ENCODE measurements around the gene TGOLN2.
A peak's percentile ranks its signal among the peaks of the same experiment; 100 is the strongest.
"Not testable (repeated sequence)": the region's sequence is repeated elsewhere in the genome, so short reads cannot be mapped to it uniquely, and the experiment has no call there.

The TGOLN2 gene

DNA sequence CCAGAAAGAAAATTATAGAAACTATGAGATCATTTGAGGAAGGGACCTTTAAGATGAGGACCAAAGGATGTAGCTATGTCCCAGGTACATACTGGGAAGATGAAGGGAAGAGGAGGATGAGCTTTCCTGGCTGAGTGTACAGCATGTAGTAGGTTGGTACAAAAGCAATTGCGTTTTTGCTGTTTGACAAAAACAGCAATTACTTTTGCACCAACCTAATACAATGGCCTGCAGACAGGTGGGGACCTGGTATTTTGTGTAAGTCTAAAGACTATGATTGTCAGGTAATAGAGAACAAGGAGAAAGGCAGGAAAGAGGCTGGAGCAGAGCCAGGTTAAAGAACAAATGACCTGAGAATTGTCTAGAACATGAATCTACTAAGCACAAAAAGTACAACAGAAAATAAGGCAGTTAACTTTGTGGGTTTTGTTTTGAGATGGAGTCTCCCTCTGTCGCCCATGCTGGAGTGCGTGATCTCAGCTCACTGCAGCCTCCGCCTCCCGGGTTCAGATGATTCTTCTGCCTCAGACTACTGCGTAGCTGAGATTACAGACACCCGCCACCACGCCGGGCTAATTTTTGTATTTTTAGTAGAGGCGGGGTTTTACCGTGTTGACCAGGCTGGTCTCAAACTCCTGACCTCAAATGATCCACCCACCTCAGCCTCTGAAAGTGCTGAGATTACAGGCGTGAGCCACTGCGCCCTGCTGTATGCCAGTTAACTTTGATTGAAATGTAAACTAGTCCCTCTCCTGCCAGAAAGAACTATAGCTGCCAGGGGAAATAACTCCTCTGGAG, 3.2 kb upstream of the TGOLN2 start:
- no peaks in the 10 kb centered on the region for H3K27me3 ChIP-seq (ENCODE audit: control insufficient read depth, insufficient read depth, low read length)
- H3K9me3 ChIP-seq (ENCODE audit: control insufficient read depth, low read length) = no peaks in the 10 kb centered on the region
- H3K9ac ChIP-seq (ENCODE audit: low read length) = no peak overlapping the region
- no peak overlapping the region for H3K4me3 ChIP-seq (ENCODE audit: low read length)
- H3K4me1 ChIP-seq (ENCODE audit: control insufficient read depth, insufficient read depth, low read length) = peaks cover 8% of the 10 kb centered on the region
- H3K36me3 ChIP-seq (ENCODE audit: control insufficient read depth, insufficient read depth, low read length) = no peaks in the 10 kb centered on the region

DNA sequence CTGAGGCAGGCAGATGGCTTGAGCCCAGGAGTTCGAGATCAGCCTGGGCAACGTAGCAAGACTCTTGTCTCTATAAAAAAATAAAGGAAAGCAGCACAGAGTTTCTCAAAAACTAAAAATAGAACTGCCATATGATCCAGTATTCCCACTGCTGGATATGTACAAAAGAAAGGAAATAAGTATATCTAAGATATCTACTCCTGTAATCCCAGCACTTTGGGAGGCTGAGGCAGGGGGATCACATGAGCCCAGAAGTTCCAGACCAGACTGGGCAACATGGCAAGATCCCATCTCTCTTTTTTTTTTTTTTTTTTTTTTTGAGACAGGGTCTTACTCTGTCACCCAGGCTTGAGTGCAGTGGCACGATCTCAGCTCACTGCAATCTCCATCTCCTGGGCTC, 1.9 kb upstream of the TGOLN2 start:
- not testable (repeated sequence) for H3K9ac ChIP-seq (ENCODE audit: low read length); H3K4me3 ChIP-seq (ENCODE audit: low read length); H3K9me3 ChIP-seq (ENCODE audit: control insufficient read depth, low read length); H3K36me3 ChIP-seq (ENCODE audit: control insufficient read depth, insufficient read depth, low read length); H3K27me3 ChIP-seq (ENCODE audit: control insufficient read depth, insufficient read depth, low read length)
- H3K4me1 ChIP-seq (ENCODE audit: control insufficient read depth, insufficient read depth, low read length) = peaks cover 20% of the 10 kb centered on the region

DNA sequence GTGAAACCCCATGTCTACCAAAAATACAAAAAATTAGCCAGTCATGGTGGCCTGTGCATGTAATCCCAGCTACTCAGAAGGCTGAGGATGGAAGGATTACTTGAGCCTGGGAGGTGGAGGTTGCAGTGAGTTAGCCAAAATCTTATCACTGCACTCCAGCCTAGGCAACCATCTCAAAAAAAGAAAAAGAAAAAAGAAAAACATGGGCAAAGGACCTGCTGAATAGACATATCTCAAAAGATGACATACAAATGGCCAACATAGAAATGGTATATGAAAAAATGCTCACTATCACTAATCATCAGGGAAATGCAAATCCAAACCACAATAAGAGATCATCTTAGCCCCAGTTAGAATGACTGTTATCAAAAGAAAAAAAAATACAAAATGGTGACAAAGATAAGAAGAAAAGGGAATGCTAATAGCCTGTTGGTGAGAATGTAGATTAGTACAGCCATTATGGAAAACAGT, 1.4 kb upstream of the TGOLN2 start:
- Histone ChIP-seq H3K36me3 (ENCODE audit: control insufficient read depth, insufficient read depth, low read length) (no peaks in the 10 kb centered on the region), H3K9me3 (ENCODE audit: control insufficient read depth, low read length) (no peaks in the 10 kb centered on the region), H3K27me3 (ENCODE audit: control insufficient read depth, insufficient read depth, low read length) (no peaks in the 10 kb centered on the region), H3K4me3 (ENCODE audit: low read length) (no peak overlapping the region), H3K9ac (ENCODE audit: low read length) (no peak overlapping the region), H3K4me1 (ENCODE audit: control insufficient read depth, insufficient read depth, low read length) (peaks cover 23% of the 10 kb centered on the region)

DNA sequence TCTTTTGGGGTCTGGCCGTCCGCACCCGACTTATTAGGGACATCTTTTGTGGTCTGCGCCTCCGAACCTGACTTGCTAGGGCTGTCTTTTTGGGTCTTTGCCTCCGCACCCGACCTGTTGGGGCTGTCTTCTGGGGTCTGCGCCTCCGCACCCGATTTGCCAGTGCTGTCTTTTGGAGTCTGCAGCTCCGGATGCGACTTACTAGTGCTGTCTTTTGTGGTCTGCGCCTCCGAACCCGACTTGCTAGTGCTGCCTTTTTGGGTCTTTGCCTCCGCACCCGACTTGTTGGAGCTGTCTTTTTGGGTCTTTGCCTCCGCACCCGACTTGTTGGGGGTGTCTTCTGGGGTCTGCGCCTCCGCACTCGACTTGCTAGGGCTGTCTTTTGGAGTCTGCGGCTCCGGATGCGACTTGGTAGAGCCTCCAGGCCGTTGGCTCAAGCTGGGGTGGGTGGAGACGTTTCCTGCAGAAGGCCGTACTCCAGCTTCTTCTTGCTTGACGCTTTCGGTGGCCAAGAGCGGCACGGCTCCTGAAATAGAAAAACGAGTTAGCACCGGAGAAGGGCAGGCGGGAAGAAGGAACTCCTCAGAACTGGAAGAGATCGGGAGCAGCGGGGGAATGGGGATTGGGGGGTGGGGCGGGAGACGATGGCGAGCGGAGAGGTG, 498 bp downstream of the TGOLN2 start:
- peaks cover 5% of the 10 kb centered on the region for H3K36me3 ChIP-seq (ENCODE audit: control insufficient read depth, insufficient read depth, low read length)
- H3K4me3 ChIP-seq (ENCODE audit: low read length) = peak overlapping the region; percentile 95
- peaks cover 23% of the 10 kb centered on the region for H3K4me1 ChIP-seq (ENCODE audit: control insufficient read depth, insufficient read depth, low read length)
- H3K27me3 ChIP-seq (ENCODE audit: control insufficient read depth, insufficient read depth, low read length) = no peaks in the 10 kb centered on the region
- no peaks in the 10 kb centered on the region for H3K9me3 ChIP-seq (ENCODE audit: control insufficient read depth, low read length)
- H3K9ac ChIP-seq (ENCODE audit: low read length) = peak overlapping the region; percentile 100

DNA sequence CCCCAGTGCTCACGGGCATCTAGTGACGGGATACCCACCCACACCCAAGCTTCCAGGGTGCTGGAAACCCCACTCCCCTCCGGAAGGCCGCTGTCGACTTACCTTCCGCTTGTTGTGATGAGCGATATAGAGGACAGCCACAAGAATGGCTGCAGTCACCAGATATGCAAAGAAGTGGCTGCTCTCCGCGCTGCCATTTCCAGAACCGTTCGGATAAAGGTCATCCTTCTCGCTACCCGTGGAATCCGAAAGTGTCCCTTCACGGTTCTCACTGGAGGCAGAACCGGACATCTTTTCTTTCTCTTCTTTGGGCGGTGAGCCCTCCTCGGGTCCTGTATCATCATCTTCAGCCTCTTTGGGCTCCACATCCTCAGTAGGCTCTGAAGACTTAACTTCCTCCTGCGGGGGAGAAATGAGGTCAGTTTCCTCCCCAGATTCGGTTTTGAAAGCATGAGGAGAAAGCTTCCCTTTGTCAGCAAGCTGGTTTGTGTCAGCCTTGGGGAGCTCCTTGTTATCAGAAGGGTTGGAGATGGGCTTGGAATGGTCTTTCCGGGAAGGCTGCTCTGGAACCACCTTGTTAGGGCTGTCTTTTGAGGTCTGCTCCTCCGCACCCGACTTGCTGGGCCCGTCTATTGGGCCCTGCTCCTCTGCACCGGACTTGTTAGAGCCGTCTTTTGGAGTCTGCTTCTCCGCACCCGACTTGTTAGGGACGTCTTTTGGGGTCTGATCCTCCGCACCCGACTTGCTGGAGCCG, 1.2 kb downstream of the TGOLN2 start:
- no peaks in the 10 kb centered on the region for H3K27me3 ChIP-seq (ENCODE audit: control insufficient read depth, insufficient read depth, low read length)
- H3K4me3 ChIP-seq (ENCODE audit: low read length) = peak overlapping the region; percentile 95
- no peaks in the 10 kb centered on the region for H3K9me3 ChIP-seq (ENCODE audit: control insufficient read depth, low read length)
- H3K36me3 ChIP-seq (ENCODE audit: control insufficient read depth, insufficient read depth, low read length) = peaks cover 5% of the 10 kb centered on the region
- H3K9ac ChIP-seq (ENCODE audit: low read length) = peak overlapping the region; percentile 100
- H3K4me1 ChIP-seq (ENCODE audit: control insufficient read depth, insufficient read depth, low read length) = peaks cover 23% of the 10 kb centered on the region

DNA sequence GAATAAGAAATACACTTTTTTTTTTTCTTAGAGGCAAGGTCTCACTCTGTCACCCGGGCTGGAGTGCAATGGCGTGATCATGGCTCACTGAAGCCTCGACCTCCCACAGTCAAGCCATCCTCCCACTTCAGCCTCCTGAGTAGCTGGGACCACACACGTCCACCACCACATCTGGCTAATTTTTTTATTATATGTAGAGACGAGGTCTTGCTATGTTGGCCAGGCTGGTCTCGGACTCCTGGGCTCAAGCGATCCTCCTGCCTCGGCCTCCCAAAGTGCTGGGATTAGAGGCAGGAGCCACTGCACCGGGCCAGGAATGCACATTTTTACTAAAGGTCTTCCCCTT, 2.4 kb downstream of the TGOLN2 start:
- Histone ChIP-seq H3K4me1 (ENCODE audit: control insufficient read depth, insufficient read depth, low read length) (peaks cover 23% of the 10 kb centered on the region), H3K9me3 (ENCODE audit: control insufficient read depth, low read length) (no peaks in the 10 kb centered on the region), H3K4me3 (ENCODE audit: low read length) (peak overlapping the region; percentile 95), H3K27me3 (ENCODE audit: control insufficient read depth, insufficient read depth, low read length) (no peaks in the 10 kb centered on the region), H3K36me3 (ENCODE audit: control insufficient read depth, insufficient read depth, low read length) (peaks cover 5% of the 10 kb centered on the region), H3K9ac (ENCODE audit: low read length) (peak overlapping the region; percentile 100)

DNA sequence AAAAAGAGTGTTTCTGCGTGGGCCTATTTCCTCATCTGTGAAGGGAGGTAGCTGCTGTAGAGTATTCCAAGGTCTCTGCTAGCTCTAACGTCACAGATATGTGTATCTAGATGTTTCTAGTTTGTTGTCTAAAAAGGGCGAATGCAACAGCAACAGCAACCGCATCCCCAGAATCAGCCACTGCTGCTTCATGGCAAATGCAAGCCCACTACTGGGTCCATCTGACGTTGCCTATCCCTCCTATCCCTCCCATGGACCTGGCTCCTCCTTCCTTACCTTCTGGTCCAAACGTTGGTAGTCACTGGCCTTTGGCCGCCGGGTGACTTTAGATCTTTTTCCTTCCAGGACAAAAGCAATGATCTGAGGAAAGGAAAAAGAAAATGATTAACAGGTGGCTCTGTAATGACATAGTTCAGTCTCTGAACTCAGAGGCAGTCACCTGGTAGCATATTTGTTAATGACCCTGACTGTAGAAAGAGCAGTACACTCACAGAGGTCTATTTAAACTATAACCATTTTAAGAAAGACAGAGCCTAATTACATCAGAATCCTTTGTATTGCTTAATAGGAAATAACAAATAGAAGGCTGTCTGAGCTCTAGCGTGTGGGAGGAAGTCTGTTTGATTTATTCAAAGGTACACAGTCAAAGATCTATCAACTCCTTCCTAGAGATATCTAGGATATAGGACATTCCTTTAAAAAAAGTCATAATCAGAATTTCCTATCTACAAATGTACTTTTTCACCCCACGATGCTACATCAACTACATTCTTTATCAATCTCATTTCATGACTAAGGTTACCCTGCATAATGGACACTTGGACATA, 2.9 kb downstream of the TGOLN2 start:
- H3K9ac ChIP-seq (ENCODE audit: low read length) = peak overlapping the region; percentile 46
- peaks cover 5% of the 10 kb centered on the region for H3K36me3 ChIP-seq (ENCODE audit: control insufficient read depth, insufficient read depth, low read length)
- H3K27me3 ChIP-seq (ENCODE audit: control insufficient read depth, insufficient read depth, low read length) = no peaks in the 10 kb centered on the region
- H3K4me3 ChIP-seq (ENCODE audit: low read length) = peak overlapping the region; percentile 95
- peaks cover 23% of the 10 kb centered on the region for H3K4me1 ChIP-seq (ENCODE audit: control insufficient read depth, insufficient read depth, low read length)
- no peaks in the 10 kb centered on the region for H3K9me3 ChIP-seq (ENCODE audit: control insufficient read depth, low read length)

DNA sequence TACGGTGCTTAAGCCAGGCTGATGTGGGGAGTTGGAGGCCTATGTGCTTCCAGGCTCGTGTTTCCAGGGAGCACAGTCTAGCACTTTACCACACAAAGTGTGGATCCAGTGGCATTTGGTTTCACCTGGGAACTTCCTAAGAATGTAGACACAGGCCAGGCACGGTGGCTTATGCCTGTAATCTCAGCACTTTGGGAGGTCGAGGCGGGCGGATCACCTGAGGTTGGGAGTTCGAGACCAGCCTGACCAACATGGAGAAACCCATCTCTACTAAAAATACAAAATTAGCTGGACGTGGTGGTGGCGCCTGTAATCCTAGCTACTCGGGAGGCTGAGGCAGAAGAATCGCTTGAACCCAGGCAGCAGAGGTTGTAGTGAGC, 3.8 kb downstream of the TGOLN2 start:
- not testable (repeated sequence) for H3K27me3 ChIP-seq (ENCODE audit: control insufficient read depth, insufficient read depth, low read length); H3K9me3 ChIP-seq (ENCODE audit: control insufficient read depth, low read length); H3K4me3 ChIP-seq (ENCODE audit: low read length); H3K9ac ChIP-seq (ENCODE audit: low read length); H3K36me3 ChIP-seq (ENCODE audit: control insufficient read depth, insufficient read depth, low read length)
- peaks cover 23% of the 10 kb centered on the region for H3K4me1 ChIP-seq (ENCODE audit: control insufficient read depth, insufficient read depth, low read length)

DNA sequence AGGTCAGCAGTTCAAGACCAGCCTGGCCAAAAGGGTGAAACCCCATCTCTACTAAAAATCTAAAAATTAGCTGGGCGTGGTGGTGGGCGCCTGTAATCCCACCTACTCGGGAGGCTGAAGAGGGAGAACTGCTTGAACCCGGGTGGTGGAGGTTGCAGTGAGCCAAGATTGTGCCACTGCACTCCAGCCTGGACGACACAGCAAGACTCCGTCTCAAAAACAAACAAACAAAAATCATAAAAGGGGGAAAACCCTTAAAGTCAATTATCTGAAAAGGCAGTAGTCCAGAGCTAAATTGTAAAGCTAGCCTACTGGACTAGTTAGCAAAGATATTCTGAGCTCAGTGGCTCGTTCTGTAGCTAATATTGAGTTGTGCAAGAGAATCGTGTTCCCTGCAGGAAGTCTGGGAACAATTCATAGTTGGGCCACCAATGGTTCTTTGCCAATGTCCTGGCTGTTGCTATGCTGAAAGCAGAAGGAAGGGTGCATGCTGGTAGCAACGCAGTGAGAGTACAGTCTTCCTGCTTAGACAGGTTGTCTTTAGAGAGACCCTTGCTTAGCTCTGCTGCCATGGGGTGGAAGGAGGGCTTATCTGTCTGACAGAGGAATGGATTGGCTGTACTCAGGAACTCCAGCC, 4.3 kb downstream of the TGOLN2 start:
- H3K9me3 ChIP-seq (ENCODE audit: control insufficient read depth, low read length) = no peaks in the 10 kb centered on the region
- no peaks in the 10 kb centered on the region for H3K27me3 ChIP-seq (ENCODE audit: control insufficient read depth, insufficient read depth, low read length)
- H3K4me3 ChIP-seq (ENCODE audit: low read length) = no peak overlapping the region
- no peak overlapping the region for H3K9ac ChIP-seq (ENCODE audit: low read length)
- peaks cover 5% of the 10 kb centered on the region for H3K36me3 ChIP-seq (ENCODE audit: control insufficient read depth, insufficient read depth, low read length)
- peaks cover 23% of the 10 kb centered on the region for H3K4me1 ChIP-seq (ENCODE audit: control insufficient read depth, insufficient read depth, low read length)

DNA sequence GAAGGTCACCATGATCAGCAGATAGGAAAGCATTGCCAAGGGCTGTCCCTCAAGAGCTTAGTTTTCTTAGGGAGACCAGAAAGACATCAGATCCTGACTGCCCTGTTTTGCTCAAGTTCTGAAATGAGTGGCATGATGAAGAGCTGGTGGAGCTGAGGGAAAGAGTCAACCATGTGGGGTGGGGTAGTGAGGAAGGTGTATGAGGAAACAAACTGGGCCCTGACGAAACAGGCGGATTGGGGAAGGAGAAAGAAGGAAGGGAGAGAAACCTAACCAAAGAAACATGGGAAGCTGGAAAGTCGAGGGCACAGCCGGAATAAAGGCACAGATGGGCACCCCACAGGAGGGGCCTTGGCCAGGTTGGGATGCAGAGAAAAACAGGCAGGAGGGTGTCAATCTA, 8.0 kb downstream of the TGOLN2 start:
- peaks cover 4% of the 10 kb centered on the region for H3K4me1 ChIP-seq (ENCODE audit: control insufficient read depth, insufficient read depth, low read length)
- H3K4me3 ChIP-seq (ENCODE audit: low read length) = no peak overlapping the region
- peaks cover 5% of the 10 kb centered on the region for H3K36me3 ChIP-seq (ENCODE audit: control insufficient read depth, insufficient read depth, low read length)
- no peaks in the 10 kb centered on the region for H3K27me3 ChIP-seq (ENCODE audit: control insufficient read depth, insufficient read depth, low read length)
- no peaks in the 10 kb centered on the region for H3K9me3 ChIP-seq (ENCODE audit: control insufficient read depth, low read length)
- H3K9ac ChIP-seq (ENCODE audit: low read length) = no peak overlapping the region

All from mucosa of stomach (tissue), 1 donor.